ENCODE results near the gene KLHL35.
A peak's percentile ranks its signal among the peaks of the same experiment; 100 is the strongest.

KLHL35 gene

GRCh38 chr11:75454987-75455386, 22.0 kb upstream of the KLHL35 start:
- no peak overlapping the region for H3K4me3 ChIP-seq (ENCODE audit: low read depth, low read length)
- DNase-seq (ENCODE audit: low read depth) = no peak
- TF ChIP-seq CTCF (IDR thresholded peaks at IDR 0.05; ENCODE audit: insufficient read depth, low read depth, low read length, missing control alignments) = no peak

- DNase-seq (ENCODE audit: low read depth) = no peak
- TF ChIP-seq CTCF (IDR thresholded peaks at IDR 0.05; ENCODE audit: insufficient read depth, low read depth, low read length, missing control alignments) = no peak
- H3K4me3 ChIP-seq (ENCODE audit: low read depth, low read length) = no peak overlapping the region
Observed at GRCh38 chr11:75453916-75454655, 21.1 kb upstream of the KLHL35 start.

- DNase-seq (ENCODE audit: low read depth) = peak; percentile 15
- peak; percentile 50 for TF ChIP-seq CTCF (IDR thresholded peaks at IDR 0.05; ENCODE audit: insufficient read depth, low read depth, low read length, missing control alignments)
- no peak overlapping the region for H3K4me3 ChIP-seq (ENCODE audit: low read depth, low read length)
Observed at GRCh38 chr11:75450826-75451821, 18.1 kb upstream of the KLHL35 start.

GRCh38 chr11:75450236-75450635, 17.2 kb upstream of the KLHL35 start:
- no peak overlapping the region for H3K4me3 ChIP-seq (ENCODE audit: low read depth, low read length)
- DNase-seq (ENCODE audit: low read depth) = no peak
- TF ChIP-seq CTCF (IDR thresholded peaks at IDR 0.05; ENCODE audit: insufficient read depth, low read depth, low read length, missing control alignments) = no peak

- no peak overlapping the region for H3K4me3 ChIP-seq (ENCODE audit: low read depth, low read length)
- no peak for TF ChIP-seq CTCF (IDR thresholded peaks at IDR 0.05; ENCODE audit: insufficient read depth, low read depth, low read length, missing control alignments)
- no peak for DNase-seq (ENCODE audit: low read depth)
Observed at GRCh38 chr11:75449776-75450175, 16.8 kb upstream of the KLHL35 start.

GRCh38 chr11:75449271-75449670, 16.3 kb upstream of the KLHL35 start:
- H3K4me3 ChIP-seq (ENCODE audit: low read depth, low read length) = no peak overlapping the region
- no peak for DNase-seq (ENCODE audit: low read depth)
- TF ChIP-seq CTCF (IDR thresholded peaks at IDR 0.05; ENCODE audit: insufficient read depth, low read depth, low read length, missing control alignments) = no peak
